HG02884 (cell line): ENCODE measurements around the gene PTPN14.

ENCODE experiments used
- ATAC-seq: cut with Tn5 transposase; IDR thresholded peaks from one replicate; pipeline ENCODE4 v1.9.1; 2021; ENCODE audit warnings: mild to moderate bottlenecking, moderate library complexity; ENCODE audit not compliant: unreplicated experiment

The PTPN14 gene

GRCh38 chr1:214459895-214460294 is 91.5 kb downstream of the PTPN14 start:
- no peak for ATAC-seq

GRCh38 chr1:214458541-214458940 is 92.9 kb downstream of the PTPN14 start:
- no peak for ATAC-seq

- ATAC-seq = no peak
These were observed 95.2 kb downstream of the PTPN14 start for GRCh38 chr1:214455971-214456867.

- ATAC-seq = no peak
These were observed 95.9 kb downstream of the PTPN14 start for GRCh38 chr1:214455479-214455878.

- no peak for ATAC-seq
These were observed 96.6 kb downstream of the PTPN14 start for GRCh38 chr1:214454569-214455396.

GRCh38 chr1:214453109-214453722 is 98.2 kb downstream of the PTPN14 start:
- ATAC-seq = no peak

- no peak for ATAC-seq
These were observed 99.1 kb downstream of the PTPN14 start for GRCh38 chr1:214452152-214452784.

GRCh38 chr1:214451596-214451995 is 99.8 kb downstream of the PTPN14 start:
- ATAC-seq = no peak

GRCh38 chr1:214449371-214449770 is 102.0 kb downstream of the PTPN14 start:
- ATAC-seq = no peak

GRCh38 chr1:214448536-214448935 is 102.9 kb downstream of the PTPN14 start:
- ATAC-seq = no peak

- no peak for ATAC-seq
These were observed 103.9 kb downstream of the PTPN14 start for GRCh38 chr1:214447557-214447871.

- ATAC-seq = no peak
These were observed 104.4 kb downstream of the PTPN14 start for GRCh38 chr1:214446772-214447556.

- ATAC-seq = no peak
These were observed 105.4 kb downstream of the PTPN14 start for GRCh38 chr1:214445831-214446614.

- ATAC-seq = no peak
These were observed 106.2 kb downstream of the PTPN14 start for GRCh38 chr1:214445199-214445598.

- no peak for ATAC-seq
These were observed 107.0 kb downstream of the PTPN14 start for GRCh38 chr1:214444182-214444939.

GRCh38 chr1:214441119-214441518 is 110.3 kb downstream of the PTPN14 start:
- no peak for ATAC-seq

GRCh38 chr1:214440219-214440965 is 111.0 kb downstream of the PTPN14 start:
- ATAC-seq = no peak
